Activated B cell treated with CpG ODN at 0.5 μM for 24 hours (primary cell): ENCODE measurements around the gene SIT1. TPM values are rescaled to one million over a fixed set of nuclear protein-coding genes. Genes with fewer than 3 reads are reported as not detected.
A peak's percentile ranks its signal among the peaks of the same experiment; 100 is the strongest.

Experiments
- ATAC-seq: fragments of 200-7000 bp; cut with Tn5 transposase; one replicate; pipeline ENCODE4 v1.10.0; 2021; ENCODE audit warnings: low read depth, mild to moderate bottlenecking, moderate library complexity
- CTCF ChIA-PET: fragments of 350-600 bp; sonication (Branson Sonifier 250); formaldehyde crosslinking; loops from one replicate; lab custom pipeline; 2021; ENCODE audit warnings: antibody characterized with exemption; lab: Charles Lee
- POLR2A ChIA-PET: fragments of 350-600 bp; sonication (Branson Sonifier 250); formaldehyde crosslinking; loops from one replicate; lab custom pipeline; 2021; ENCODE audit warnings: antibody characterized with exemption; lab: Charles Lee
- DNase-seq: peaks from one replicate; pipeline ENCODE4 v3.0.0; 2022
- H3K27ac Mint-ChIP-seq: one replicate; pipeline ENCODE4 v1.8.0; 2020; ENCODE audit warnings: mixed read lengths
- H3K27me3 Mint-ChIP-seq: one replicate; pipeline ENCODE4 v1.8.0; 2021; ENCODE audit warnings: mixed read lengths
- H3K36me3 Mint-ChIP-seq: one replicate; pipeline ENCODE4 v1.8.0; 2021; ENCODE audit warnings: low read depth, mixed read lengths
- H3K4me1 Mint-ChIP-seq: one replicate; pipeline ENCODE4 v1.8.0; 2021; ENCODE audit warnings: mixed read lengths
- H3K4me3 Mint-ChIP-seq: one replicate; pipeline ENCODE4 v1.8.0; 2020; ENCODE audit warnings: mild to moderate bottlenecking, mixed read lengths
- H3K9me3 Mint-ChIP-seq: one replicate; pipeline ENCODE4 v1.8.0; 2020; ENCODE audit warnings: mixed read lengths
- CTCF ChIP-seq: fragments of 200-600 bp; IDR thresholded peaks from one replicate; pipeline ENCODE4 v1.8.0; 2022; ENCODE audit warnings: antibody characterized with exemption, mild to moderate bottlenecking
- intact Hi-C: fragments of 100-400 bp; cut with micrococcal nuclease; formaldehyde crosslinking; loops from one replicate; pipeline ENCODE4 v1.15.1; 2024
- total RNA-seq: library from RNA; stranded (reverse); gene quantifications from 2 replicates; pipeline ENCODE4 v1.2.3, GENCODE V29; 2022

The SIT1 gene
- 27.5 and 28.0 TPM in 2 replicates for total RNA-seq

- ATAC-seq (no peak), DNase-seq (no peak)
- no peaks in the 10 kb centered on the region for H3K9me3 Mint-ChIP-seq
- peaks cover 6% of the 10 kb centered on the region for H3K36me3 Mint-ChIP-seq
- TF ChIP-seq CTCF, result no peak
- intact Hi-C loops, result no loop called here
- ChIA-PET POLR2A (interaction anchor here (0.6 to 18.0 kb wide), 7 partner anchors 7 to 139 kb away, joined by 3 to 549 read pairs (median 6); partner anchors contain the start of genes CCDC107, CD72, CREB3 and RMRP), CTCF (interaction anchor here (4.8 to 10.1 kb wide), 3 partner anchors 36 to 46 kb away, joined by 28 to 162 read pairs (median 33); partner anchors contain the start of genes CD72 and TESK1)
- H3K27me3 Mint-ChIP-seq, result no peaks in the 10 kb centered on the region
- H3K27ac Mint-ChIP-seq, result peak within 1 kb of the TSS; percentile 98
- peak within 1 kb of the TSS; percentile 85 for H3K4me3 Mint-ChIP-seq
- peaks cover 79% of the 10 kb centered on the region for H3K4me1 Mint-ChIP-seq
Observed at GRCh38 chr9:35650341-35651158, at the start of gene SIT1. TSS of gene SIT1 (minus strand) at chr9:35650931. CDS start at chr9:35650853, 78 bp downstream.

GRCh38 chr9:35700031-35700430, 49.3 kb upstream of the SIT1 start:
- Mint-ChIP-seq H3K4me3 (no peak overlapping the region), H3K27ac (no peak overlapping the region), H3K4me1 (peaks cover 9% of the 10 kb centered on the region), H3K36me3 (no peaks in the 10 kb centered on the region), H3K27me3 (no peaks in the 10 kb centered on the region), H3K9me3 (no peaks in the 10 kb centered on the region)
- no peak for DNase-seq
- intact Hi-C loops, result no loop called here
- ATAC-seq, result no peak
- ChIA-PET CTCF (no interaction called here), POLR2A (interaction anchor here (0.6 kb wide), 1 partner anchor 148 kb away, joined by 4 read pairs; no protein-coding TSS in a partner anchor)
- TF ChIP-seq CTCF, result no peak

- intact Hi-C loops, result no loop called here
- Mint-ChIP-seq H3K36me3 (no peaks in the 10 kb centered on the region), H3K4me3 (no peak overlapping the region), H3K27ac (no peak overlapping the region), H3K9me3 (no peaks in the 10 kb centered on the region), H3K4me1 (peaks cover 9% of the 10 kb centered on the region), H3K27me3 (no peaks in the 10 kb centered on the region)
- DNase-seq, result no peak
- ChIA-PET CTCF (interaction anchor here (1.5 to 4.6 kb wide), 4 partner anchors 41 to 94 kb away, joined by 3 to 41 read pairs (median 36); partner anchors contain the start of genes CCDC107, RMRP and TESK1), POLR2A (no interaction called here)
- ATAC-seq, result no peak
- TF ChIP-seq CTCF, result no peak
Observed at GRCh38 chr9:35698231-35698630, 47.5 kb upstream of the SIT1 start.

- ATAC-seq (no peak), DNase-seq (no peak)
- Mint-ChIP-seq H3K9me3 (no peaks in the 10 kb centered on the region), H3K4me1 (peaks cover 9% of the 10 kb centered on the region), H3K36me3 (no peaks in the 10 kb centered on the region), H3K4me3 (no peak overlapping the region), H3K27me3 (no peaks in the 10 kb centered on the region), H3K27ac (no peak overlapping the region)
- POLR2A ChIA-PET, result interaction anchor here (1.2 to 2.8 kb wide), 3 partner anchors 39 to 52 kb away, joined by 3 to 24 read pairs (median 7); partner anchors contain the start of genes CCDC107 and RMRP
- no peak for TF ChIP-seq CTCF
- intact Hi-C loops, result loop anchor here (2.0 kb wide), 1 partner anchor 35 kb away; the partner anchor contains the start of genes CREB3 and TLN1
- CTCF ChIA-PET, result interaction anchor here (0.9 to 4.6 kb wide), 19 partner anchors 10 to 185 kb away, joined by 3 to 52 read pairs (median 9); partner anchors contain the start of genes ARHGEF39, CCDC107, CREB3 and RGP1
Observed at GRCh38 chr9:35697486-35697885, 46.8 kb upstream of the SIT1 start.
